Measurements from ENCODE around the gene SEMA3B.

The SEMA3B gene

GRCh38 chr3:50325497-50326181, 56.7 kb downstream of the SEMA3B start:
- H3K36me3 ChIP-seq (ENCODE audit: insufficient read depth, low read length) = peaks cover 15% of the 10 kb centered on the region; the same call in 1 of the 2 replicates
- H3K4me3 ChIP-seq (ENCODE audit: low read length, poor library complexity, severe bottlenecking) = no peak overlapping the region
- peaks cover 15% of the 10 kb centered on the region for H3K4me1 ChIP-seq (ENCODE audit: insufficient read depth, low read length, poor library complexity, severe bottlenecking)
- H3F3A ChIP-seq (ENCODE audit: low read depth) = peaks cover 9% of the 10 kb centered on the region
- H3K9me3 ChIP-seq (ENCODE audit: insufficient read depth, low read depth, low read length) = no peaks in the 10 kb centered on the region
- H3K4me2 ChIP-seq (ENCODE audit: low read depth, low read length, poor library complexity, severe bottlenecking) = no peak overlapping the region
- H4K20me1 ChIP-seq (ENCODE audit: insufficient read depth, low read length, poor library complexity, severe bottlenecking) = peaks cover 26% of the 10 kb centered on the region
- H3K9ac ChIP-seq (ENCODE audit: low read depth, low read length, poor library complexity, severe bottlenecking) = no peak overlapping the region
- no peaks in the 10 kb centered on the region for H3K9me2 ChIP-seq (replicated peaks; ENCODE audit: low read depth, low read length)
- no peak overlapping the region for H2AFZ ChIP-seq (ENCODE audit: low read length)
- H3K27me3 ChIP-seq (ENCODE audit: insufficient read depth, low read length, poor library complexity, severe bottlenecking) = no peaks in the 10 kb centered on the region
- H3K79me2 ChIP-seq (ENCODE audit: insufficient read depth, low read length) = peaks cover 27% of the 10 kb centered on the region
- TF ChIP-seq, protein P1, sequence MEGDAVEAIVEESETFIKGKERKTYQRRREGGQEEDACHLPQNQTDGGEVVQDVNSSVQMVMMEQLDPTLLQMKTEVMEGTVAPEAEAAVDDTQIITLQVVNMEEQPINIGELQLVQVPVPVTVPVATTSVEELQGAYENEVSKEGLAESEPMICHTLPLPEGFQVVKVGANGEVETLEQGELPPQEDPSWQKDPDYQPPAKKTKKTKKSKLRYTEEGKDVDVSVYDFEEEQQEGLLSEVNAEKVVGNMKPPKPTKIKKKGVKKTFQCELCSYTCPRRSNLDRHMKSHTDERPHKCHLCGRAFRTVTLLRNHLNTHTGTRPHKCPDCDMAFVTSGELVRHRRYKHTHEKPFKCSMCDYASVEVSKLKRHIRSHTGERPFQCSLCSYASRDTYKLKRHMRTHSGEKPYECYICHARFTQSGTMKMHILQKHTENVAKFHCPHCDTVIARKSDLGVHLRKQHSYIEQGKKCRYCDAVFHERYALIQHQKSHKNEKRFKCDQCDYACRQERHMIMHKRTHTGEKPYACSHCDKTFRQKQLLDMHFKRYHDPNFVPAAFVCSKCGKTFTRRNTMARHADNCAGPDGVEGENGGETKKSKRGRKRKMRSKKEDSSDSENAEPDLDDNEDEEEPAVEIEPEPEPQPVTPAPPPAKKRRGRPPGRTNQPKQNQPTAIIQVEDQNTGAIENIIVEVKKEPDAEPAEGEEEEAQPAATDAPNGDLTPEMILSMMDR (conservative IDR thresholded peaks at IDR 0.05; ENCODE audit: low read length) = no peak
- no peak for TF ChIP-seq EZH2phosphoT487 (IDR thresholded peaks at IDR 0.05; ENCODE audit: borderline replicate concordance)

- no peak overlapping the region for H2AFZ ChIP-seq (ENCODE audit: low read length)
- H3K79me2 ChIP-seq (ENCODE audit: insufficient read depth, low read length) = peaks cover 31% of the 10 kb centered on the region
- H3K9ac ChIP-seq (ENCODE audit: low read depth, low read length, poor library complexity, severe bottlenecking) = peak overlapping the region; percentile 82
- no peaks in the 10 kb centered on the region for H3K9me2 ChIP-seq (replicated peaks; ENCODE audit: low read depth, low read length)
- H3K9me3 ChIP-seq (ENCODE audit: insufficient read depth, low read depth, low read length) = no peaks in the 10 kb centered on the region
- H3K36me3 ChIP-seq (ENCODE audit: insufficient read depth, low read length) = peaks cover 20% of the 10 kb centered on the region
- H3K4me2 ChIP-seq (ENCODE audit: low read depth, low read length, poor library complexity, severe bottlenecking) = peak overlapping the region; percentile 95
- H3K4me1 ChIP-seq (ENCODE audit: insufficient read depth, low read length, poor library complexity, severe bottlenecking) = peaks cover 15% of the 10 kb centered on the region
- peaks cover 31% of the 10 kb centered on the region for H4K20me1 ChIP-seq (ENCODE audit: insufficient read depth, low read length, poor library complexity, severe bottlenecking)
- H3K4me3 ChIP-seq (ENCODE audit: low read length, poor library complexity, severe bottlenecking) = no peak overlapping the region
- peaks cover 9% of the 10 kb centered on the region for H3F3A ChIP-seq (ENCODE audit: low read depth)
- H3K27me3 ChIP-seq (ENCODE audit: insufficient read depth, low read length, poor library complexity, severe bottlenecking) = no peaks in the 10 kb centered on the region
- TF ChIP-seq EZH2phosphoT487 (IDR thresholded peaks at IDR 0.05; ENCODE audit: borderline replicate concordance) = no peak
Observed at GRCh38 chr3:50326182-50326541, 57.2 kb downstream of the SEMA3B start.

GRCh38 chr3:50327129-50327528, 58.2 kb downstream of the SEMA3B start:
- H3F3A ChIP-seq (ENCODE audit: low read depth) = peaks cover 9% of the 10 kb centered on the region
- peaks cover 30% of the 10 kb centered on the region for H3K36me3 ChIP-seq (ENCODE audit: insufficient read depth, low read length)
- H2AFZ ChIP-seq (ENCODE audit: low read length) = no peak overlapping the region
- peaks cover 41% of the 10 kb centered on the region for H3K79me2 ChIP-seq (ENCODE audit: insufficient read depth, low read length)
- no peaks in the 10 kb centered on the region for H3K9me3 ChIP-seq (ENCODE audit: insufficient read depth, low read depth, low read length)
- H3K4me3 ChIP-seq (ENCODE audit: low read length, poor library complexity, severe bottlenecking) = peak overlapping the region; percentile 94
- H3K27me3 ChIP-seq (ENCODE audit: insufficient read depth, low read length, poor library complexity, severe bottlenecking) = no peaks in the 10 kb centered on the region
- H3K9ac ChIP-seq (ENCODE audit: low read depth, low read length, poor library complexity, severe bottlenecking) = peak overlapping the region; percentile 82
- TF ChIP-seq, protein P1 (conservative IDR thresholded peaks at IDR 0.05; ENCODE audit: low read length) = no peak
- TF ChIP-seq EZH2phosphoT487 (IDR thresholded peaks at IDR 0.05; ENCODE audit: borderline replicate concordance) = no peak
- H4K20me1 ChIP-seq (ENCODE audit: insufficient read depth, low read length, poor library complexity, severe bottlenecking) = peaks cover 41% of the 10 kb centered on the region
- peaks cover 15% of the 10 kb centered on the region for H3K4me1 ChIP-seq (ENCODE audit: insufficient read depth, low read length, poor library complexity, severe bottlenecking)
- H3K4me2 ChIP-seq (ENCODE audit: low read depth, low read length, poor library complexity, severe bottlenecking) = peak overlapping the region; percentile 95
- H3K9me2 ChIP-seq (replicated peaks; ENCODE audit: low read depth, low read length) = no peaks in the 10 kb centered on the region
